SK-N-MC (cell line): ENCODE data around the gene LCN1.
"Not testable (repeated sequence)": the region's sequence is repeated elsewhere in the genome, so short reads cannot be mapped to it uniquely, and the experiment has no call there.

Experiments used
- EZH2 ChIP-seq: fragments of 200-600 bp; sonication (generic); IDR thresholded peaks from one replicate; pipeline ENCODE4 v1.6.1; 2017; ENCODE audit warnings: antibody characterized with exemption
- POLR2AphosphoS5 ChIP-seq: IDR thresholded peaks from 2 replicates; pipeline ENCODE4 v1.6.1; 2012; ENCODE audit warnings: mild to moderate bottlenecking, low read depth, low read length, borderline replicate concordance

- TF ChIP-seq POLR2AphosphoS5, EZH2: not testable (repeated sequence)
Measured at GRCh38 chr9:135513906-135514305, 7.3 kb upstream of the LCN1 start.
